ENCODE data around the gene LYRM4.

DNA sequence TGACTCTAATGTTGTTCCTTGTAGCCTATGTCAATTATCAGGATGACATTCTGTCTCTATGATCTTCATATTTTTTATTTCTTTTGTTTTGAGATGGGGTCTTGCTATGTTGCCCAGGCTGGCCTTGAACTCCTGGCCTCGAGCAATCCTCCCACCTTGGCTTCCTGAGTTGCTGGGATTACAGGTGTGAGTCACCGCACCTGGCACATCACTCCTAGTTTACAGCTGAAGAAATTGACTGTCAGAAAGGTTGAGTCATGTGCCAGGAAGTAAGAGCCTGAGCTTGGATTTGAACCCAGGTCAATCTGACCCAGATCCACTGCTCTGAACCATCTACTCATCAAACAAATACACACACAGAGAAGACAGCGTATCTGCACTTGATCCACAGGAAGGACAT is 161.2 kb downstream of the LYRM4 start:
- TF ChIP-seq CTCF (IDR thresholded peaks at IDR 0.05) (no peak), POLR2AphosphoS5 (IDR thresholded peaks at IDR 0.05; ENCODE audit: insufficient read depth in 1 of 2, low read depth in 1 of 2) (no peak)
